Epithelial cell of proximal tubule (primary cell): ENCODE measurements around the gene PIEZO1. TPM values are rescaled to one million over a fixed set of nuclear protein-coding genes. Genes with fewer than 3 reads are reported as not detected.

Experiments used
- DNase-seq: peaks from one replicate; pipeline ENCODE4 v3.0.0-alpha.2; 2011; ENCODE audit warnings: low read depth
- H3K4me3 ChIP-seq: 2 replicates; pipeline ENCODE4 v1.5.1; 2011; ENCODE audit warnings: low read depth, mild to moderate bottlenecking, low read length
- total RNA-seq: library from RNA; depleted of rRNA; stranded (reverse); fragments of >200 nt; gene quantifications from 2 replicates; pipeline ENCODE4 v1.2.3, GENCODE V29; 2015
- TF ChIP-seq, protein P1 (sequence below): conservative IDR thresholded peaks from 2 replicates; pipeline ENCODE4 v1.5.1; 2012; ENCODE audit warnings: low read depth, mild to moderate bottlenecking, low read length

Gene PIEZO1
- total RNA-seq, 1 donor from 2014 or later = 246 TPM

DNA sequence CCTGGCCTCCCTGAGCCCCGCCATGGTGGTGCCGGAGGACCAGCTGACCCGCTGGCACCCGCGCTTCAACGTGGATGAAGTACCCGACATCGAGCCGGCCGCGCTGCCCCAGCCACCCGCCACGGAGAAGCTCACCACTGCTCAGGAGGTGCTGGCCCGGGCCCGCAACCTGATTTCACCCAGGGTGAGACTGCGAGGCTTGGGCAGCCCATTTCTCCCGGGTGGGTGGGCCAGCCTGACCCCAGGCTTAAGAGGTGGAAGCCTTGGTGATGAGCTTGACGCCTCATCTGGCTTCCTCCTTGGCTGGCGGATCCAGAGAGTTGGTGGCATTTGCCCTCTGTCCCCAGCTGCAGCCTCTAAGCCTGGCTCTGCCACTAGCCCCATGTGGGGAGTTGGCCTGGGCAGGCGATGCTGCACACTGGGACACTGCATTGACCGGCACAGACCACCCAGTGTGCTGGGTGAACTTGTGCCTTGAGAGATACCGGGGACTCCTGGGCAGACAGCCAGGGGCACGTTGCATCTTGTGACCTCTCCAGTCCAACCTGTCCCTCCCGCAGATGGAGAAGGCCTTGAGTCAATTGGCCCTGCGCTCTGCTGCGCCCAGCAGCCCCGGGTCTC is 21.6 kb upstream of the PIEZO1 start:
- TF ChIP-seq, protein P1, sequence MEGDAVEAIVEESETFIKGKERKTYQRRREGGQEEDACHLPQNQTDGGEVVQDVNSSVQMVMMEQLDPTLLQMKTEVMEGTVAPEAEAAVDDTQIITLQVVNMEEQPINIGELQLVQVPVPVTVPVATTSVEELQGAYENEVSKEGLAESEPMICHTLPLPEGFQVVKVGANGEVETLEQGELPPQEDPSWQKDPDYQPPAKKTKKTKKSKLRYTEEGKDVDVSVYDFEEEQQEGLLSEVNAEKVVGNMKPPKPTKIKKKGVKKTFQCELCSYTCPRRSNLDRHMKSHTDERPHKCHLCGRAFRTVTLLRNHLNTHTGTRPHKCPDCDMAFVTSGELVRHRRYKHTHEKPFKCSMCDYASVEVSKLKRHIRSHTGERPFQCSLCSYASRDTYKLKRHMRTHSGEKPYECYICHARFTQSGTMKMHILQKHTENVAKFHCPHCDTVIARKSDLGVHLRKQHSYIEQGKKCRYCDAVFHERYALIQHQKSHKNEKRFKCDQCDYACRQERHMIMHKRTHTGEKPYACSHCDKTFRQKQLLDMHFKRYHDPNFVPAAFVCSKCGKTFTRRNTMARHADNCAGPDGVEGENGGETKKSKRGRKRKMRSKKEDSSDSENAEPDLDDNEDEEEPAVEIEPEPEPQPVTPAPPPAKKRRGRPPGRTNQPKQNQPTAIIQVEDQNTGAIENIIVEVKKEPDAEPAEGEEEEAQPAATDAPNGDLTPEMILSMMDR = no peak
- no peak overlapping the region for H3K4me3 ChIP-seq

GRCh38 chr16:88805887-88806393 is 20.9 kb upstream of the PIEZO1 start:
- DNase-seq = no peak
- TF ChIP-seq, protein P1 = no peak
- H3K4me3 ChIP-seq = no peak overlapping the region

More for the DNA sequence above, 21.6 kb upstream of the PIEZO1 start:
- no peak for DNase-seq

DNA sequence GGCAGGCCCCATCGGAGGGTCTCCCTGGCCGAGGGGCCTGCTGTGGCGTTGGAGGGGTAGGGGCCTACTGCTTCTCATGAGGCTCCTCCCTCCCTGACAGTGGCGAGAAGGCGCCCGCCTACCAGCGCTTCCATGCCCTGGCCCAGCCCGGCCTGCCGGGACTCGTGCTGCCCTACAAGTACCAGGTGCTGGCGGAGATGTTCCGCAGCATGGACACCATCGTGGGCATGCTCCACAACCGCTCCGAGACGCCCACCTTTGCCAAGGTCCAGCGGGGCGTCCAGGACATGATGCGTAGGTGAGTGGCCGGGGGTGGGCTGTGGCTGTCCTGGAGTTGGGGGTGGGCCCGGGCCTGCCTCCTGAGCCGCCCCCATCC is 20.3 kb upstream of the PIEZO1 start:
- no peak overlapping the region for H3K4me3 ChIP-seq
- no peak for DNase-seq
- TF ChIP-seq, protein P1 = no peak

GRCh38 chr16:88804552-88805339 is 19.7 kb upstream of the PIEZO1 start:
- peak overlapping the region; percentile 77 for H3K4me3 ChIP-seq
- TF ChIP-seq, protein P1 = no peak
- no peak for DNase-seq

DNA sequence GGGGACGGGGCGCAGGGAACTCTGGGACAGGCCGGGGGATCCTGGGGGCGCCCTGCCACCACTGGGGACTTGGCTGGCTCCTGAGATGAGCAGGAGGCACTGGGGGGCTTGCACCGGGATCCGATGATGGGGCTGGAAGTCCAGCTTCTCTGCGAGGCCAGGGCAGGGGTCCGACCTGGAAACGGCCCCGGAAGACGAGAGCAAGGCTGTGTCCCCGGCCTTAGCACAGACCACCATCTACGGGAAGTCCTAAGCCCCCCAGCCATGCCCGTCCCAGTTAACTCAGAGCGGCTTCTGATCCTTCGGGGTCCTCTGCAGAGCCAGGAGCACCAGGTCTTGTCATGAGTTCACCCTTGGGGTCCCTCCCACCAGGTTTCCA is 19.1 kb upstream of the PIEZO1 start:
- H3K4me3 ChIP-seq = peak overlapping the region; percentile 77
- DNase-seq = no peak
- TF ChIP-seq, protein P1 = no peak

GRCh38 chr16:88803264-88803987 is 18.4 kb upstream of the PIEZO1 start, which contains the start of gene CDT1:
Gene CDT1, plus strand, starts transcription at chr16:88803789. Its CDS starts 43 bp downstream, at chr16:88803832.
- no peak for DNase-seq
- TF ChIP-seq, protein P1 = no peak
- peak within 1 kb of the TSS; percentile 77 for H3K4me3 ChIP-seq
